ENCODE results near the gene MRPL43. TPM values are rescaled to one million over a fixed set of nuclear protein-coding genes. Genes with fewer than 3 reads are reported as not detected.

Gene MRPL43
- total and polyA plus RNA-seq, 4 donors: 38.9 to 104 (median 64.6) TPM

DNA sequence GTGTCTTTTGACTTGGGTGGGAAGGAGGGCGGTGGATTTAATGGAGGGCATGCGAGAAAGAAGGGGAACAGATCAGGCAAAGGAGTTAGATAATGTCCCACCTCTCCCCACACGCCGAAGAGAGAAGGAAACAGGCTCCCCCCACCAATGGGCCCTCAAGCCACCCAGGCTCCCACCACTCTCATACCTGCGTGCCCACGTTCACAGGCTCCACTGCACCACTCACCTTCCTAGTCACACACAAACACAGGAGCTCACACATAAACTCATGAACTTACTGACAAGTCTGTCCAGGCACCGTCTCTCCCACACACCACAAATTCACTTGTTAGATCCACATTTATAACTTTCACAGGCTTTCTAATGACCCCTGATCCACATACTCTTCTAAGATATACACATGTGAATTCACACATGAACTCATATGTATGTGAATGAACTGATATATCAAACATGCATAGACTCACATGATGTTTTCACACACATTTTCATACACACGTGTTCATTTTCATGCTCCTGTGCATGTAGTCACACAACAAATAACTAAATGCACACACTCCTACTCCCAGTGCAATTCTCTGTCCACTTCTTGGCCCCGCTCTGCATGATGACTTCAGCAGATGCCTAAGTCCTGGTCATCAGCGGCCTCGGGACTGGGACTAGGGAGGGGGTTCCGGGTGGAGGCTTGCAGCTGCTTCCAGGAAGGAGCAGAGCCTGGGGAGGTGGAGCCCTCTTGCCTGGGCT lies 13.8 kb upstream of the MRPL43 start:
- Histone ChIP-seq H3K9me3 (ENCODE audit: control insufficient read depth, low read length) (no peaks in the 10 kb centered on the region), H3K27me3 (ENCODE audit: control insufficient read depth in 1 of 2, insufficient read depth in 2 of 2, low read length in 1 of 2) (no peaks in the 10 kb centered on the region), H3K4me3 (ENCODE audit: low read length in 2 of 2) (peak overlapping the region; percentile 69), H3K4me1 (ENCODE audit: control insufficient read depth in 1 of 2, insufficient read depth in 2 of 2, low read length in 2 of 2) (no peaks in the 10 kb centered on the region), H3K36me3 (ENCODE audit: control insufficient read depth in 1 of 2, insufficient read depth in 2 of 2, low read length in 1 of 2) (peaks cover 0 to 2% of the 10 kb centered on the region in 2 donors), H3K27ac (ENCODE audit: low read depth in 1 of 2, low read length in 2 of 2) (peak overlapping the region; percentile 85 to 90)
- intact Hi-C loops (cut with DNase I): no loop called here
- DNase-seq (peak; percentile 95 to 96), ATAC-seq (ENCODE audit: low FRiP score) (peak; percentile 58)
- 10 to 14% methylated on average over 11 to 12 of the region's 12 CpGs for WGBS, 2 donors

DNA sequence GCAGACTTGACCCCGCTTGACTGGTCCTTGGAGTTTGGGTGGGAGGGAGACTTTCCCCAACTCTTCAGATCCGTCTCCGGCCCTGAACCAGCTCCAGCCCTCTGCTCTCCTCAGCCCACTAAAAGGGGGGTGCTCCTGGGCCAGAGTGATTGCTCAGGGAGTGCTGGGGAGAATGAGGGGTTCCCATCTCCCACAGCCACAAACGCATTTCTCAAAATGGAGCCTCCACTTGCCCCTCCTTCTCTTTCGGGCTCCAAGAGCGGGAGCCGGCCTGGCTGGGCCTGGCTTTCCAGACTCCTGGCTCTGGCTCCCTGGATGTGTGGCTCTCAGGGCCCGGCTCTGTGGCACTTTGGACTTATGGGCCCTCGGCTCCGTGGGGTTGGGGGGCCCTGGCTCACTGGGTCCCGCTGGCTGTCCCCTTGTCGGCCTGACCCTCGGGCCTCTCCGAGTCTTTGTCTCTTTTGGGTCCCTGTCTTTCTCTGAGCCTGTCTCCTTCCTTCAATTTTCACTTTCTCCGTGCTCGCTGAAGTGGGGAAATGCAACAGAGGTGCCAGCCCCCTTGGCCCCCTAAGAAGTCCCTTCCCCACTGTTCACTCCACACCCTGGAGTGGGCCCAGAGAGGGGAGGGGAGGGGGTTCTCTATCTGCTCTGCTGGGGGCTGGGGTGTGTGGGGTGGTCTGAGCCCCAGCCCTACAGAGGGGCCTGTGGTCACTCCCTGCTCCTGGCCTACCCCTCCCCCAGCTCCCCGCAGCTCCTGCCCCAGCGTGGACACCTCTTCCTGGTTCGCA lies 13.0 kb upstream of the MRPL43 start:
- Histone ChIP-seq H3K4me3 (ENCODE audit: low read length in 2 of 2) (peak overlapping the region; percentile 69), H3K27ac (ENCODE audit: low read depth in 1 of 2, low read length in 2 of 2) (peak overlapping the region; percentile 85 to 89), H3K27me3 (ENCODE audit: control insufficient read depth in 1 of 2, insufficient read depth in 2 of 2, low read length in 1 of 2) (no peaks in the 10 kb centered on the region), H3K4me1 (ENCODE audit: control insufficient read depth in 1 of 2, insufficient read depth in 2 of 2, low read length in 2 of 2) (no peaks in the 10 kb centered on the region), H3K9me3 (ENCODE audit: control insufficient read depth, low read length) (no peaks in the 10 kb centered on the region), H3K36me3 (ENCODE audit: control insufficient read depth in 1 of 2, insufficient read depth in 2 of 2, low read length in 1 of 2) (peaks cover 0 to 2% of the 10 kb centered on the region in 2 donors)
- WGBS, 2 donors: 2 to 4% methylated on average over 19 of the region's 19 CpGs
- ATAC-seq (ENCODE audit: low FRiP score) (no peak), DNase-seq (peak in 1 of 2 donors; percentile 65)
- intact Hi-C loops (cut with DNase I): no loop called here

DNA sequence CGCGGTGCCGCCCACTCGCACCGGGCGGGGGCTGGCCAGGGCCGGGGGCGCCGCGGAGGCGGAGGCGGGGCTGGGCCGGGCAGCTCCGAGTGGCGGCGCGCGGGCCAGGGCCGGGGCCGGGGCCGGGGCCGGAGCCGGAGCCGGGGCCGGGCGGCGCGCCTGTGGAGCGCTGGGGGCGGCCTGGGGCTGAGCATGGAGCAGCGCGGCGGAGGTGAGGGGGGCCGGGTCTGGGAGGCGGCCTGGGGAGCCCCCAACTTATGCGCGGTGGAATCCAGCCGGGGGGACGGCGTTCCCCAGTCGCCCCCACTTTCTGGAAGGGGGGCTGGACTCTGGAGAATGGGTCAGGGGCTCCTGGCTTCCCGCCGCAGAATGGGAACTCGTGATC lies 12.4 kb upstream of the MRPL43 start, which contains the start of gene LZTS2:
Gene LZTS2, plus strand, starts transcription at position 67 of the 385 bp plus-strand sequence. CDS start 2,731 bp downstream, outside the sequence.
- intact Hi-C loops (cut with DNase I): loop anchor here (2.0 to 5.0 kb wide), 3 partner anchors 13 to 68 kb away; partner anchors contain the start of genes PDZD7 (in 1 of the 2) and SFXN3 (in 1 of the 2)
- ATAC-seq (ENCODE audit: low FRiP score): no peak
- Histone ChIP-seq H3K9me3 (ENCODE audit: control insufficient read depth, low read length) (no peaks in the 10 kb centered on the region), H3K4me1 (ENCODE audit: control insufficient read depth in 1 of 2, insufficient read depth in 2 of 2, low read length in 2 of 2) (no peaks in the 10 kb centered on the region), H3K27ac (ENCODE audit: low read depth in 1 of 2, low read length in 2 of 2) (peak within 1 kb of the TSS; percentile 85 to 99), H3K27me3 (ENCODE audit: control insufficient read depth in 1 of 2, insufficient read depth in 2 of 2, low read length in 1 of 2) (no peaks in the 10 kb centered on the region), H3K36me3 (ENCODE audit: control insufficient read depth in 1 of 2, insufficient read depth in 2 of 2, low read length in 1 of 2) (peaks cover 0 to 2% of the 10 kb centered on the region in 2 donors), H3K4me3 (ENCODE audit: low read length in 2 of 2) (peak within 1 kb of the TSS; percentile 69)
- DNase-seq: no peak
- WGBS, 2 donors: 1 to 2% methylated on average over 11 to 44 of the region's 44 CpGs

DNA sequence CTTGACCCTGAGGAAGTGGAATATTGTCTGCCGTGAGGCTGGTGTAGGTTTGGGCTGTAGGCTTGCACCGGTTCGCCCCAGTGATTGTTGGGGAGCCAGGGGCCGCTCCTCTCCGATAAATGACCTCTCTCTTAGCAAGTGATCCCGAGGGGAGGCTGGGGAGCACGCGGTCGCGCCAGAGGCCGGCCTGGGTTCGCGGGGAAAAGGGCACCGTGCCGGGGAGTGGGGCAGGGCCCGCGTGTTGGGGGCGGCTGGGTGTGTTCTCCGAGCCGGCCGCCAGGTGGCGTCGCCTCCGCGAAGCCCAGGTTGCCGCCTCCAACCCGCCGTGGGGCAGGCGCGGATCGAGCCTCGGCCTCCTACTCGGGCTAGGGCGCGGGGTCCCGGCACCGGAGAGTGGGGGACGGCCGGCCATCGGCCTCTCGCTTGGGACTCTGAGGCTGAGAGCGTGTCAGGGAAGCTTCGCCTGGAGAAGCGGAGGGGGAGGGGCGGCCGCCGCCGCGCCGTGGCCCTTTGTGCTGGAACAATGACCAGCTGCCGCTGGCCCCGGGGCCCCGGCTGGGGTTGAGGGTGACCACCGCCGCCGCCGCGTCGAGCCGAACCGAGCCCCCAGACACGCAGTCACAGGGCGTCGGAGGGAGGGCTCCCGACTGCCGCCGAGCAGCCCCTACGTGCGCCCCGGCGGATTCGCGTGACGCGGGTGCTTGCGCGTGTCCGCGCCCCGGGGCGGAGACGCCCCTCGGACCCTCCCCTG lies 11.9 kb upstream of the MRPL43 start:
- Histone ChIP-seq H3K4me3 (ENCODE audit: low read length in 2 of 2) (peak overlapping the region; percentile 69), H3K9me3 (ENCODE audit: control insufficient read depth, low read length) (no peaks in the 10 kb centered on the region), H3K4me1 (ENCODE audit: control insufficient read depth in 1 of 2, insufficient read depth in 2 of 2, low read length in 2 of 2) (no peaks in the 10 kb centered on the region), H3K36me3 (ENCODE audit: control insufficient read depth in 1 of 2, insufficient read depth in 2 of 2, low read length in 1 of 2) (peaks cover 0 to 2% of the 10 kb centered on the region in 2 donors), H3K27ac (ENCODE audit: low read depth in 1 of 2, low read length in 2 of 2) (peak overlapping the region; percentile 85 to 99), H3K27me3 (ENCODE audit: control insufficient read depth in 1 of 2, insufficient read depth in 2 of 2, low read length in 1 of 2) (no peaks in the 10 kb centered on the region)
- ATAC-seq (ENCODE audit: low FRiP score) (peak; percentile 90), DNase-seq (peak; percentile 91 to 95)
- intact Hi-C loops (cut with DNase I): loop anchor here (2.0 to 5.0 kb wide), 3 partner anchors 14 to 68 kb away; partner anchors contain the start of genes PDZD7 (in 1 of the 2) and SFXN3 (in 1 of the 2)
- WGBS, 2 donors: 0% methylated on average over 57 to 83 of the region's 83 CpGs

DNA sequence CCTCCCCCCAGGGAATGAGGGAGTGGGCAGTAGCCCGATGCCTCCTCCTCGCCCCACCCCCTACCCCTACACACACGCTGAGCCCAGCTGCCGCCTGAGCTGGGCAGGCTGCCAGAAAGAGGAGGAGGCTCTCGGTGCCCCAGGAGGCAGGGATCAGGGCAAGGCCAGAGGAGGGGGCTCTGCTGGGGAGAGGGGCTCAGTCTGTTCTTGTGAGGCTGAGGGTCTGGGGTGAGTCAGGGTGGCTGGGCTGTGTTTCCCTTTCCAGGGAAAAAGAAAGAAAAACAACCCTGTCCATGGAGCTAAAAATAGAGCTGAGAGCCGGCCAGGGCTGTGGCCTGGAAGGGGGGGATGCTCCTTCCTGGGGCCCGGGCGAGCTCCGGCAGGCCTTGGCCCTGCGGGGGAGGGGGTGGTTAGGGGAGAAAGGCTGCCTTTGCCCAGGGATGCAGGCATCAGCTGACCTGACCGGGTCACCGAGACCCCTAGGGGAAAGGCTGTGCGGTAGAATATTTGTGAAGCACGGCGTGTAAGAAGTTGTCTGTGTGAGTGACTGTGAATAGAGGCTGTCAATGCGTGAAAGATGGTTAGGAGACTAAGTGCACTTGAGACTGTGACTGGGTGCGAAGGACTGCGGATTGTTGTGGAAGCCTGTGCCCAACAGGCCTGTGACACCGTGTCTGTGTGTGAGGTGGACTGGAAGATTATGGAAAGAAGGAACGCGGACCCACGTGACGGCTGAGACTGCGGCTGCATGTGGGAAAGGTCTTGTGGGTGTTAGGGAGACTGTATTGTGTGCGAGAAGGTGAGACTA lies 11.1 kb upstream of the MRPL43 start:
- H3K27ac ChIP-seq (ENCODE audit: low read depth in 1 of 2, low read length in 2 of 2): peak overlapping the region; percentile 30 to 99
- intact Hi-C loops (cut with DNase I): loop anchor here (2.0 to 5.0 kb wide), 3 partner anchors 14 to 69 kb away; partner anchors contain the start of genes PDZD7 (in 1 of the 2) and SFXN3 (in 1 of the 2)
- H3K4me3 ChIP-seq (ENCODE audit: low read length in 2 of 2): peak overlapping the region; percentile 46 to 69
- ATAC-seq (ENCODE audit: low FRiP score) (peak; percentile 66), DNase-seq (peak; percentile 92)
- no peaks in the 10 kb centered on the region for H3K9me3 ChIP-seq (ENCODE audit: control insufficient read depth, low read length)
- no peaks in the 10 kb centered on the region for H3K27me3 ChIP-seq (ENCODE audit: control insufficient read depth in 1 of 2, insufficient read depth in 2 of 2, low read length in 1 of 2)
- WGBS, 2 donors: 0 to 1% methylated on average over 25 of the region's 25 CpGs
- H3K4me1 ChIP-seq (ENCODE audit: control insufficient read depth in 1 of 2, insufficient read depth in 2 of 2, low read length in 2 of 2): no peaks in the 10 kb centered on the region
- no peaks in the 10 kb centered on the region for H3K36me3 ChIP-seq (ENCODE audit: control insufficient read depth in 1 of 2, insufficient read depth in 2 of 2, low read length in 1 of 2)

DNA sequence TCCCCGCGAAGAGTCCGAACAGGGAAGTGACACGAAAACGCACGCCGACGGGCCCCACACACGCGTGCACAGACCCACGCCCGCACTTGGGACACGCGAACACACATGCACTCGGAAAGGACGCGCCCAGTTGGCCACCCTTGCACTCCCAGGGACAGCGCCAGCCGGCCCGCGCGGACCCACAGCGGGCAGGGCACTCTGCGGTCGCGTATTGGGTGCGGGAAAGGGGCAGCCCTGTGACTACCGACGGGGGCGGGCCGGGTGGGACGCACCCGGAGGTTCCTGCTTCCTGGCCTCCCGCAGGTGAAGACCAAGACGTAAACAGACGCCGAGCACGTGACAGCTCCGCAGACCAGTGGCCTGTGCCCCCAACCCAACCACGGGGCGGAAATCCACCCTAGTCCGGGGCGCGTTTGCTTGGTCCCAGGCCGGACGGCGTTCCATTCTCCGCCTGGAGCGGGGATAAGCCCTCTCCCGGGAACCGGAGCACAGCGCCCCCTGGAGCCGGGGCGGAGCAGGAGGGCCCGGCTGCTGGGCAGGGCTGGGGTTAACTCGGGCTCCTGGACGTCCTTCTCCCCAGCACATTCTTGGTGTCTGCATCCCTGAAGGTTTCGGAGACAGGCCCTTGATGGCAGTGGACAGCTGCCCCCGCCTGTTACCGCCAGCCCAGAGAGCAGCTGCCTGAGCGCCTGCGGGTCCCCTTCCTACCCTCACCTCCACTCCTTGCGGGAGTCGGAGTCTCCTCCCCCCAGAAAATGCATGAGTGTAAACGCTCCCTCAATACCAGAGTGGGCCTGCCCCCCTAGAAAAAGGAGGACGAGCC lies 10.3 kb upstream of the MRPL43 start:
- H3K36me3 ChIP-seq (ENCODE audit: control insufficient read depth in 1 of 2, insufficient read depth in 2 of 2, low read length in 1 of 2): no peaks in the 10 kb centered on the region
- peak overlapping the region; percentile 46 to 69 for H3K4me3 ChIP-seq (ENCODE audit: low read length in 2 of 2)
- H3K4me1 ChIP-seq (ENCODE audit: control insufficient read depth in 1 of 2, insufficient read depth in 2 of 2, low read length in 2 of 2): no peaks in the 10 kb centered on the region
- DNase-seq: peak; percentile 91 to 94
- H3K27ac ChIP-seq (ENCODE audit: low read depth in 1 of 2, low read length in 2 of 2): peak overlapping the region; percentile 30 to 68
- peak; percentile 73 for ATAC-seq (ENCODE audit: low FRiP score)
- intact Hi-C loops (cut with DNase I): loop anchor here (2.0 to 5.0 kb wide), 3 partner anchors 15 to 70 kb away; partner anchors contain the start of genes PDZD7 (in 1 of the 2) and SFXN3 (in 1 of the 2)
- H3K27me3 ChIP-seq (ENCODE audit: control insufficient read depth in 1 of 2, insufficient read depth in 2 of 2, low read length in 1 of 2): no peaks in the 10 kb centered on the region
- H3K9me3 ChIP-seq (ENCODE audit: control insufficient read depth, low read length): no peaks in the 10 kb centered on the region
- 0% methylated on average over 56 to 66 of the region's 66 CpGs for WGBS, 2 donors

DNA sequence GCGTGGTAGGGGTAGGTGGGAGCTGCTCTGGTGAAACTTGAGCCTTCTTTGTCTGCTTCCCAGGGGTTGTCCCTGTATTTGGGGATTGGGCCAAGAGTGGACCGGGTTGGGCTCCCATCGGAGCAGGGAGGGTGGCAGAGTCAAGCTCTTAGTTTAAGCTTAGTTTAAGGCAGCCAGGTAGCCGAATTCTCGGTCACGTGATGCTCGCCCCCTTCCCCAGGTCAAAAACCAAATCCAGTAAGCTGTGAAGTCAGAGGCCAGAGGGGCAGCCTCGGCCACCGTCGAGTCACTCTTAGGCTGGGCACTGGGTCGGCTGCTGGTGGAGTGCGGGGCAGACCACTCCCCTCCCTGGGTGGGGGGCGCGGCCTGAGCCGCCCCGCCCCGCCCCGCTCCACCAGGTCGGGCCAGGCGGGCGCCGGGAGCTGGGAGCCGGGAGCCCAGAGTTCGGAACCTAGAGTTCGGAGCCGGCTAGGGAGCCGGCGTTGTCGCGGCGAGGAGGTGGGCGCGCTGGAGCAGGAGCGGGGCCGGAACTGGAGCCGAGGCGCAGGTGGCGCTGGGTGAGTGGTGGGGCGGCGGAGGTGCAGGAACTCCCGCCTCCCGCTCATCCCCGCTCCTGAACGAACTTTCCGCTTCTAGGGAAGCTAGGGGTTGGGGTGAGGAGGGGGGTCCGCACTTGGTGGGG lies 9.5 kb upstream of the MRPL43 start:
- Histone ChIP-seq H3K36me3 (ENCODE audit: control insufficient read depth in 1 of 2, insufficient read depth in 2 of 2, low read length in 1 of 2) (no peaks in the 10 kb centered on the region), H3K4me1 (ENCODE audit: control insufficient read depth in 1 of 2, insufficient read depth in 2 of 2, low read length in 2 of 2) (no peaks in the 10 kb centered on the region), H3K9me3 (ENCODE audit: control insufficient read depth, low read length) (no peaks in the 10 kb centered on the region), H3K4me3 (ENCODE audit: low read length in 2 of 2) (peak overlapping the region; percentile 46 to 69), H3K27ac (ENCODE audit: low read depth in 1 of 2, low read length in 2 of 2) (peak overlapping the region in 1 of 2 donors; percentile 55), H3K27me3 (ENCODE audit: control insufficient read depth in 1 of 2, insufficient read depth in 2 of 2, low read length in 1 of 2) (no peaks in the 10 kb centered on the region)
- ATAC-seq (ENCODE audit: low FRiP score): no peak
- no peak for DNase-seq
- intact Hi-C loops (cut with DNase I): loop anchor here in 1 of 2 donors (5.0 kb wide), 2 partner anchors 35 to 70 kb away; partner anchors contain the start of genes PDZD7 and SFXN3
- WGBS, 2 donors: 3% methylated on average over 40 to 46 of the region's 46 CpGs

Measured in aorta (tissue), 5 donors.